ENCODE measurements around the gene NPM1.
"Not testable (repeated sequence)": the region's sequence is repeated elsewhere in the genome, so short reads cannot be mapped to it uniquely, and the experiment has no call there.

Gene NPM1

GRCh38 chr5:171397190-171397589, 9.5 kb downstream of the NPM1 start:
- TF ChIP-seq ZFX (IDR thresholded peaks at IDR 0.05; ENCODE audit: borderline replicate concordance): no peak
- TF ChIP-seq CTCF (IDR thresholded peaks at IDR 0.05): no peak

GRCh38 chr5:171397599-171397998, 9.9 kb downstream of the NPM1 start:
- no peak for TF ChIP-seq ZFX (IDR thresholded peaks at IDR 0.05; ENCODE audit: borderline replicate concordance)
- no peak for TF ChIP-seq CTCF (IDR thresholded peaks at IDR 0.05)
- H3K27ac ChIP-seq: no peak overlapping the region

More at GRCh38 chr5:171397190-171397589, 9.5 kb downstream of the NPM1 start:
- no peak overlapping the region for H3K27ac ChIP-seq

GRCh38 chr5:171398660-171399059, 11.0 kb downstream of the NPM1 start:
- not testable (repeated sequence) for H3K27ac ChIP-seq

- TF ChIP-seq ZFX (IDR thresholded peaks at IDR 0.05; ENCODE audit: borderline replicate concordance) (no peak), CTCF (IDR thresholded peaks at IDR 0.05) (no peak)
- no peak overlapping the region for H3K27ac ChIP-seq
Observed at GRCh38 chr5:171400169-171400568, 12.5 kb downstream of the NPM1 start.

GRCh38 chr5:171401167-171401947, 13.7 kb downstream of the NPM1 start:
- no peak for TF ChIP-seq CTCF (IDR thresholded peaks at IDR 0.05)
- no peak for TF ChIP-seq ZFX (IDR thresholded peaks at IDR 0.05; ENCODE audit: borderline replicate concordance)
- no peak overlapping the region for H3K27ac ChIP-seq

GRCh38 chr5:171402751-171403150, 15.1 kb downstream of the NPM1 start:
- H3K27ac ChIP-seq: not testable (repeated sequence)

- TF ChIP-seq ZFX (IDR thresholded peaks at IDR 0.05; ENCODE audit: borderline replicate concordance): no peak
- peak; percentile 65 for TF ChIP-seq CTCF (IDR thresholded peaks at IDR 0.05)
- no peak overlapping the region for H3K27ac ChIP-seq
Observed at GRCh38 chr5:171405615-171406014, 18.0 kb downstream of the NPM1 start.

- no peak overlapping the region for H3K27ac ChIP-seq
- no peak for TF ChIP-seq ZFX (IDR thresholded peaks at IDR 0.05; ENCODE audit: borderline replicate concordance)
- no peak for TF ChIP-seq CTCF (IDR thresholded peaks at IDR 0.05)
Observed at GRCh38 chr5:171407234-171407633, 19.6 kb downstream of the NPM1 start.
